HUES6 (cell line): ENCODE measurements around the gene SMIM13.
"Not testable (repeated sequence)": the region's sequence is repeated elsewhere in the genome, so short reads cannot be mapped to it uniquely, and the experiment has no call there.

Source experiments
- H3K27ac ChIP-seq: 2 replicates; pipeline ENCODE4 v1.7.0; 2013; ENCODE audit warnings: low read depth, mild to moderate bottlenecking, low read length, inconsistent platforms
- H3K27me3 ChIP-seq: 2 replicates; pipeline ENCODE4 v1.6.1; 2013; ENCODE audit warnings: low read length; ENCODE audit not compliant: control insufficient read depth, insufficient read depth
- H3K36me3 ChIP-seq: 2 replicates; pipeline ENCODE4 v1.6.1; 2013; ENCODE audit warnings: low read length; ENCODE audit not compliant: control insufficient read depth, insufficient read depth
- H3K4me1 ChIP-seq: 2 replicates; pipeline ENCODE4 v1.6.1; 2013; ENCODE audit warnings: low read length; ENCODE audit not compliant: control insufficient read depth, insufficient read depth
- H3K4me3 ChIP-seq: 2 replicates; pipeline ENCODE4 v1.5.1; 2013; ENCODE audit warnings: low read depth, low read length
- H3K9ac ChIP-seq: one replicate; pipeline ENCODE4 v1.6.1; 2013; ENCODE audit warnings: mild to moderate bottlenecking, low read length
- H3K9me3 ChIP-seq: 2 replicates; pipeline ENCODE4 v1.6.1; 2013; ENCODE audit warnings: low read depth, low read length; ENCODE audit not compliant: control insufficient read depth, insufficient read depth

Gene SMIM13

DNA sequence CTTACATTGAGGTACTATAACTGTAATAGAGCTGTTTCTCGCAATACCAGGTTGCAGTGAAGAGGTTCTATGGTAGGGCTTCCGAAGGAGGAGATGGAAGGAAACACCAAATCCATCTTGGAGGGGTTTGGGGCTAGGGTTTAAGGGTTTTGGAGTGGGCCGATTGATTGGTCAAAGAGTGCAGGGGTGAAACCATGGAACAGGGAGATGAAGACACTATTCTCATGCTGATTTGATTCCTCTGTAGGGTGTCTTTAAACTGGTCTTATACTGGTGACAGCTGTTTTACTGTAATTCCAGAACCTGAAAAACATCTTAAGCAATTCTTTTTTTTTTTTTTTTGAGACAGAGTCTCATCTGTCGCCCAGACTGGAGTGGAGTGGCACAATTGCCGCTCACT, 7.8 kb downstream of the SMIM13 start:
- Histone ChIP-seq H3K9me3 (peaks cover 8% of the 10 kb centered on the region; the same call in 1 of the 2 replicates), H3K36me3 (peaks cover 2% of the 10 kb centered on the region; the same call in 1 of the 2 replicates), H3K27me3 (no peaks in the 10 kb centered on the region)

DNA sequence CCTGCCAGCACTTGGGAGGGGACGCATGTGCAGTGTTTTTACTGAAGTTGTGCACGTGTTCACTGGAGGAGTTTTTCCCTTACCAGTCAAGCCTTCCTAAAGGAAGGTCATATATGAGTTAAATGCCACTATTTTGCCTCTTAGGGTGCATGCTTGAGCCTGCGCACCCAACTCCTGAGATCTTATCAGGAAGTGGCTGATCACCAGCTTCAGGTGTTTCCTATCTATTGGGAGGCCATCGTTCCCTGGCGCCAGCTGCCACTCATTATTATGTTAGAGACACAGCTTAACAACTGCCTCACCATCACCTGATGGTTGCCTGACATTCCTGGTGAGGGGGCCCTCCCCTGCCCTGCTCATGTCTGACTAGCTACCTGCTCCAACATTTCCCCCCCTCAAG, 9.4 kb downstream of the SMIM13 start:
- peaks cover 8% of the 10 kb centered on the region; the same call in 1 of the 2 replicates for H3K9me3 ChIP-seq
- H3K9ac ChIP-seq: no peak overlapping the region
- H3K36me3 ChIP-seq: peaks cover 2% of the 10 kb centered on the region; the same call in 1 of the 2 replicates
- H3K4me3 ChIP-seq: no peak overlapping the region
- no peaks in the 10 kb centered on the region for H3K27me3 ChIP-seq
- H3K27ac ChIP-seq: no peak overlapping the region
- peaks cover 8% of the 10 kb centered on the region for H3K4me1 ChIP-seq

More for the DNA sequence above, 7.8 kb downstream of the SMIM13 start:
- H3K4me1 ChIP-seq: no peaks in the 10 kb centered on the region; the same call in 1 of the 2 replicates
- no peak overlapping the region for H3K4me3 ChIP-seq
- no peak overlapping the region for H3K27ac ChIP-seq
- H3K9ac ChIP-seq: no peak overlapping the region

DNA sequence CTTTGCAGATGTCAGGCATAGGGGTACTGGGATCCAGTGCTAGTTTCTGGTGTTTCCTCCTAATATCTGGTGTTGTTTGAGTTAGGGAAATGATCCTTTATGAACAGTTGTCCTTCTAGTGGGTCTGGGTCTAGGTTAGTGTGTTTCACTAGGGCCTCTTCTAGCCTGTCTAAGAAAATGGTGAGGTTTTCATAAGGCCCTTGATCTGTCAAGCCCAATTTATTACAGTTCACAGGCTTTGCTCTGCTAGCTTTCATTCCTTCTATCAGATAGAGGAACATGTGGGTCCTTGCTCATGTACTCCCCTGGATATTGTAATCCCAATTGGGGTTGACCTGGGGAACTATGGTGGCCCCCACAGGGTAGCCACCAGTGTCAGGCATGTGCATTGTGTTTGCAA, 15.1 kb downstream of the SMIM13 start:
- Histone ChIP-seq H3K27ac (no peak overlapping the region), H3K4me1 (peaks cover 21% of the 10 kb centered on the region), H3K9ac (no peak overlapping the region), H3K4me3 (no peak overlapping the region), H3K27me3 (no peaks in the 10 kb centered on the region), H3K9me3 (no peaks in the 10 kb centered on the region), H3K36me3 (no peaks in the 10 kb centered on the region)

DNA sequence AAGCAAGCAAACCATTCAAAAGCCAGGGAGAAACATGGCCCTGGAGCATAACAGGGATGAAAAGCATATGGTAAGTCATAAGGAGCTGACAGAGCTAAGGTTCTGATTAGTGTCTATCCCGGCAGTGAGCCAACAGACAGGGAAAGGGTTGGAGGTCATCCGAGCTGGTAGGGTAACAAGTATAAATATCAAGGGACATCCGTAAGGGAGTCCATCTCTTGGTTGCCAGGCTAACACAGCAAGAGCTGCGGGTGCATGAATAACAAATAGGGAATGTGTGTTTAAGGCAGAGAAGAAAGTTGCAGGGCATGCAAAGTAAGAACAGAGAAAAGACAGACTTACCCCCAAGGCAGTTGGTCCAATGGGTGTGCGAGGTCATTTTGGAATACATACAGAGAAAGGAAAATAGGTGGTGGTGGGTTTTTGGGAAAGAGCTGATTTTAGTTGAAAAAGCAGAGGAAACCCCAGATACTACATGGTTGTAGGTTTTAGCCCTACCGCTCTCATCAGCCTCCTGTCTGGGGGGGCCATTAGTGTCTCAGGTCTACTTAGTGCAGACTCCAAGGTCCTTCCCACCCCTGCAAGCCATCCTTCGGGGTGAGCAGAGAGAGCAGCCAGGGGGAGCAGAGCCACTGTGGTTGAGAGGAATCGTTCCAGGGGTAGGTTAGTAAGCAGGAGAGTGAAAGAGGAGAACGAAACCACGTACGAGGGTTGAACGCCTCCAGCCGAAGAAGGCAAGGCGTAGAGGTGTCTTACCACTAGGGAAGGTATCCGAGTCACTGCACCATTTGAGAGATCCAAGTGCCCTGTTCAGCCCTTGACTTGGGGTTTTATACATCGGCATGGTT, 17.5 kb downstream of the SMIM13 start, which contains the start of gene ERVFRD-1:
TSS of gene ERVFRD-1 (minus strand) at position 805 of the 848 bp plus-strand sequence. CDS start 6,415 bp downstream, outside the sequence.
- Histone ChIP-seq H3K9me3 (no peaks in the 10 kb centered on the region), H3K4me3 (no peak within 1 kb of the TSS), H3K36me3 (no peaks in the 10 kb centered on the region), H3K9ac (no peak within 1 kb of the TSS), H3K27ac (no peak within 1 kb of the TSS), H3K4me1 (peaks cover 21% of the 10 kb centered on the region), H3K27me3 (no peaks in the 10 kb centered on the region)

DNA sequence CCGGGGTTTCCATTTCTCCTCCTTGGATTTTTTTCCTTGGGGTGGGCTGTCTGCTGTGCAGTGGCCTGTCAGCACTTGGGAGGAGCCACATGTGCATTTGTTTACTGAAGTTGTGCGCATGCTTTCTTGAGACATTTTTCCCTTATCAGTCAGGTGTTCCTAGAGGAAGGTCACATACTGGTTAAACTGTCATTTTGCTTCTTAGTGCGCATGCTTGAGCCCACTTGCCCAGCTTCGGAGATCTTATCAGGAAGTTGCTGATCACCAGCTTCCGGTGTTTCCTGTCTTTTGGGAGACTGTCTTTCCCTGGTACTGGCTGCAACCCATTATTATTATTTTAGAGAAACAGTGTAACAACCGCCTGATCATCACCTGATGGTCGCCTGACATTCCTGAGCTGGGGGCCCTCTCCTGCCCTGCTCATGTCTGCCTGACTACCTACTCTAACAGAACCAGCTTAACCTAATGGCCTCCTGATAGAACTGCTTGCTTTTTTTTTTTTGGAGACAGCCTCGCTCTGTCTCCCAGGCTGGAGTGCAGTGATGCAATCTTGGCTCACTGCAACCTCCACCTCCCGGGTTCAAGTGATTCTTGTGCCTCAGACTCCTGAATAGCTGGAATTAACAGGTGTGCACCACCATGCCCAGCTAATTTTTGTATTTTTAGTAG, 18.3 kb downstream of the SMIM13 start:
- Histone ChIP-seq H3K9ac (no peak overlapping the region), H3K9me3 (no peaks in the 10 kb centered on the region), H3K4me1 (peaks cover 19% of the 10 kb centered on the region), H3K36me3 (no peaks in the 10 kb centered on the region), H3K27ac (no peak overlapping the region), H3K4me3 (no peak overlapping the region), H3K27me3 (no peaks in the 10 kb centered on the region)

DNA sequence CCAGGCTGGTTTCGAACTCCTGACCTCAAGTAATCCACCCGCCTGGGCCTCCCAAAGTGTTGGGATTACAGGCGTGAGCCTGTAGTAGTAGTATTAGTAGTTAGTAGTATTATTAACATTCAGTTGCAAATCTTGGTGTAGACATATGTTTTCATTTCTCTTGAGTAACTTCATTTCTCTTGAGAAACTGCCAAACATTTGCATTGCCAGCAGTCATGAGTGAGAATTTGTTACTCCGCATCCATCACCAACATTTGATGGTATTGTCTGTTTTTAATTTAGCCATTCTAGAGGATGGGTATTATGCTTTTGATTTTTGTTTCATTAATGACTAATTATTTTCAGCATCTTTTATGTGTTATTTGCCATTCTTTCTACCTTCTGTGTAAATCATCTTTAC, 19.4 kb downstream of the SMIM13 start:
- Histone ChIP-seq H3K27ac (no peak overlapping the region), H3K4me1 (peaks cover 13% of the 10 kb centered on the region)

DNA sequence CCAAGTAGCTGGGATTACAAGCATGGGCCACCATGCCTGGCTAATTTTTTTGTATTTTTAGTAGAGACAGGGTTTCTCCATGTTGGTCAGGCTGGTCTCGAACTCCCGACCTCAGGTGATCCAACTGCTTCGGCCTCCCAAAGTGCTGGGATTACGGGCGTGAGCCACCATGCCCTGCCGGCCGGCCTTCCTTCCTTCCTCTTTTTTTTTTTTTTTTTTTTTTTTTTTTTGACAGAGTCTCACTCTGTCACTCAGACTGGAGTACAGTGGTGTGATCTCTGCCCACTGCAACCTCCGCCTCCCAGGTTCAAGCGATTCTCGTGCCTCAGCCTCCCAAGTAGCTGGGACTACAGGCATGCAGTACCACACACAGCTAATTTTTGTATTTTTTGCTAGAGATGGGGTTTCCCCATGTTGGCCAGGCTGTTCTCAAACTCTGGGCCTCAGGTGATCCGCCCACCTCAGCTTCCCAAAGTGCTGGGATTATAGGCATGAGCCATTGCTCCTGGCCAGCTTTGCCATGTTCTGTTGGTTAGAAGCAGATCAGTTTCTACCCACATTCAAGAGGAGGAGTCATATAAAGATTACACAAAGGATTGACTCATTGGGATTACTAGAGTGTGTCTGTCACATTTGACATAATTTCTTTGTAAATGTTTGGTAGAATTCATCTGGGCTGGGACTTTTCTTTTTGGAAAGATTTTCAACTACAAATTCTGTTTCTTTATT, 22.3 kb downstream of the SMIM13 start:
- H3K9me3 ChIP-seq, H3K9ac ChIP-seq, H3K4me3 ChIP-seq, H3K36me3 ChIP-seq, H3K27ac ChIP-seq, H3K4me1 ChIP-seq, H3K27me3 ChIP-seq: not testable (repeated sequence)

More for the DNA sequence above, 19.4 kb downstream of the SMIM13 start:
- Histone ChIP-seq H3K36me3 (no peaks in the 10 kb centered on the region), H3K4me3 (no peak overlapping the region), H3K9ac (no peak overlapping the region), H3K27me3 (no peaks in the 10 kb centered on the region), H3K9me3 (no peaks in the 10 kb centered on the region)

DNA sequence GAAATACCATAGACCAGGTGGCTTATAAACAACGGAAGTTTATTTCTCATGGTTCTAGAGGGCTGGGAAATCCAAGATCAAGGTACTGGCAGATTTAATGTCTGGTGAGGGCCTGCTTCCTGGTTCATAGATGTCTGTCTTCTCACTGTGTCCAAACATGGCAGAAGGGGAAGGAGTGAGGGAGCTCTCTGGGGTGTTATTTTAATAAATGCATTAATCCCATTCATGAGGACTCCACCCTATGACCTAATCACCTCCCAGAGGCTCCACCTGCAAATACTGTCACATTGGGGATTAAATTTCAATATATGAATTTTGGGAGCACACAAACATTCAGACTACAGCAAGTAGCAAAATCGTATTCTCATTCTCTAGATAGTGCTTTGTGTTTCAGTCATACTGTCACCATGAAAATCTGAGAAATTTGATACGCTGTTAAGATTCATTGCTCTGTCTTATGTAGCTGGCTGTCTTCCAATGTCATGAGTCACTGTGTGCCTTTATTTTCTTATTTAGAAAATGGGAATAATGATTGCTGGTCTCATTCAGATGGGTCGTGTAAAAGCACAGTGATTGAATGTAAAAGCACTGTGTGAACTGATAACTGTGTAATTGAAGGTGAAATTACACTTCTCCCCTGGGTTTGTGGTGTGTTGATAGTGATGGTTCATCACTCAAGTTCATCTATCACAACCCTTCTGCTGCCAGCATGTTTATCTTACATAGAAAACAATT, 26.8 kb downstream of the SMIM13 start:
- H3K9ac ChIP-seq: no peak overlapping the region
- no peaks in the 10 kb centered on the region; the same call in 1 of the 2 replicates for H3K36me3 ChIP-seq
- no peak overlapping the region for H3K4me3 ChIP-seq
- H3K27ac ChIP-seq: no peak overlapping the region
- no peaks in the 10 kb centered on the region for H3K9me3 ChIP-seq
- no peaks in the 10 kb centered on the region for H3K4me1 ChIP-seq
- H3K27me3 ChIP-seq: no peaks in the 10 kb centered on the region

DNA sequence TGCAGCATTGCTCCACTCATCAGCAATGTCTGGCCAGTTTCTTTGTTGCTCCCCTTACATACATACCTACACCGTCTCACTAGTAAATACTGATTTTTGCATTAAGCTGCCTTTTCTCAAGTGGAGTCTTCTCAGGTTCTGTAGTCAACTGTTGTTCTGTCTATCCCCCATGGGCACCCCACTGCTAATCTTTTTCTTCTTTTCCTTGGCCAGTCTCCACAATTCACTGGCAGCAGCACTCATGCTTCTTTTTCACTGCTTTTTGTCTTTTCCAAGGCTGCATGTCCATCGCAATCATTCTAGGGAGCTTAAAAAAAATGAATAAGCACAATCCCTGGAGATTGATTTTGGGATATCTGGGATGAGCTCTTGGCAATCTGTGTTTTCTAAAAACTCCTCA, 28.2 kb downstream of the SMIM13 start:
- Histone ChIP-seq H3K36me3 (no peaks in the 10 kb centered on the region; the same call in 1 of the 2 replicates), H3K9ac (no peak overlapping the region), H3K9me3 (no peaks in the 10 kb centered on the region), H3K27me3 (no peaks in the 10 kb centered on the region), H3K27ac (no peak overlapping the region), H3K4me1 (peaks cover 4% of the 10 kb centered on the region), H3K4me3 (no peak overlapping the region)

DNA sequence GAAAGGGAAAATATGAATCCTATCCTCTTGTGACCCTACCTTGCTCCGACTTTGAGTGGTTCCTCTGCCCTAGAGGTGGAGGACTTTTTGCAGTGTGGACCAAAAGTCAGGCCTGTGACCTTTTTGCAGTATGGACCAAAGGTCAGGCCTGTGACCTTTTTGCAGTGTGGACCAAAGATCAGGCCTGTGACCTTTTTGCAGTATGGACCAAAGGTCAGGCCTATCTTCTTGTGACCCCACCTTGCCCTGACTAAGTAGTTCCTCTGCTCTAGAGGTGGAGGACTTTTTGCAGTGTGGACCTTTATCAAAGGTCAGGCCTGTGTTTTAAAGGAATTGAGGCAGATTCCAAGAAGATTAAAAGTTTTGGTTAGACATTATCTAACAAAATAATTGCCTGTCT, 28.7 kb downstream of the SMIM13 start:
- Histone ChIP-seq H3K9ac (no peak overlapping the region), H3K9me3 (no peaks in the 10 kb centered on the region), H3K36me3 (no peaks in the 10 kb centered on the region; the same call in 1 of the 2 replicates), H3K27me3 (no peaks in the 10 kb centered on the region), H3K4me1 (peaks cover 5% of the 10 kb centered on the region), H3K27ac (no peak overlapping the region), H3K4me3 (no peak overlapping the region)
